Neural cell (in vitro differentiated cells): Measurements from ENCODE around the gene WDR37. TPM values are rescaled to one million over a fixed set of nuclear protein-coding genes. Genes with fewer than 3 reads are reported as not detected.

Experiments
- H2AFZ ChIP-seq: fragments of 200-600, 300-800 bp; sonication (generic), shearing (Covaris generic); 2 replicates; pipeline ENCODE4 v1.6.0; 2014; ENCODE audit warnings: low read depth, mild to moderate bottlenecking, antibody characterized with exemption, low read length, moderate library complexity
- H3F3A ChIP-seq: fragments of 200-600 bp; shearing (Covaris generic); 2 replicates; pipeline ENCODE4 v1.6.1; 2016; ENCODE audit warnings: mild to moderate bottlenecking, moderate library complexity, mixed read lengths, antibody characterized with exemption, low read length; ENCODE audit not compliant: insufficient read depth, poor library complexity, severe bottlenecking
- H3K27ac ChIP-seq: fragments of 200-600, 300-800 bp; sonication (generic), shearing (Covaris generic); 2 replicates; pipeline ENCODE4 v1.5.1; 2014; ENCODE audit warnings: mild to moderate bottlenecking, low read length, moderate library complexity
- H3K27me3 ChIP-seq: fragments of 300-800, 200-600 bp; sonication (generic), shearing (Covaris generic); 2 replicates; pipeline ENCODE4 v1.6.0; 2014; ENCODE audit warnings: mild to moderate bottlenecking, low read depth, low read length, moderate library complexity; ENCODE audit not compliant: insufficient read depth
- H3K36me3 ChIP-seq: fragments of 300-800, 200-600 bp; sonication (generic), shearing (Covaris generic); 2 replicates; pipeline ENCODE4 v1.5.1; 2014; ENCODE audit warnings: mild to moderate bottlenecking, antibody characterized with exemption, low read length, moderate library complexity; ENCODE audit not compliant: insufficient read depth
- H3K4me2 ChIP-seq: fragments of 300-800, 200-600 bp; sonication (generic), shearing (Covaris generic); 2 replicates; pipeline ENCODE4 v1.6.0; 2014; ENCODE audit warnings: mild to moderate bottlenecking, low read length
- H3K4me3 ChIP-seq: fragments of 300-800, 200-600 bp; sonication (generic), shearing (Covaris generic); 2 replicates; pipeline ENCODE4 v1.5.1; 2014; ENCODE audit warnings: mild to moderate bottlenecking, low read length, moderate library complexity
- H3K79me2 ChIP-seq: fragments of 200-600 bp; shearing (Covaris generic); replicated peaks from 2 replicates; pipeline ENCODE4 v1.6.0; 2014; ENCODE audit warnings: mild to moderate bottlenecking, low read length, moderate library complexity; ENCODE audit not compliant: insufficient read depth
- H3K9ac ChIP-seq: fragments of 300-800, 200-600 bp; sonication (generic), shearing (Covaris generic); 2 replicates; pipeline ENCODE4 v1.6.1; 2016; ENCODE audit warnings: mild to moderate bottlenecking, low read length, mixed read lengths
- H3K9me2 ChIP-seq: fragments of 200-600 bp; shearing (Covaris generic); 2 replicates; pipeline ENCODE4 v1.6.1; 2016; ENCODE audit warnings: mild to moderate bottlenecking, low read length, mixed read lengths; ENCODE audit not compliant: insufficient read depth
- H3K9me3 ChIP-seq: fragments of 200-600, 300-800 bp; sonication (generic), shearing (Covaris generic); 2 replicates; pipeline ENCODE4 v1.6.1; 2016; ENCODE audit warnings: mild to moderate bottlenecking, mixed run types, low read length, moderate library complexity, mixed read lengths
- H4K20me1 ChIP-seq: fragments of 200-600 bp; shearing (Covaris generic); 2 replicates; pipeline ENCODE4 v1.6.1; 2016; ENCODE audit warnings: mild to moderate bottlenecking, mixed run types; ENCODE audit not compliant: insufficient read depth
- CTCF ChIP-seq: fragments of 450-650 bp; IDR thresholded peaks from 2 replicates; pipeline ENCODE4 v1.5.1; 2014; ENCODE audit warnings: antibody characterized with exemption, mild to moderate bottlenecking, moderate library complexity; ENCODE audit not compliant: poor library complexity, severe bottlenecking
- EP300 ChIP-seq: fragments of 450-650 bp; conservative IDR thresholded peaks from 2 replicates; pipeline ENCODE4 v1.6.1; 2014; ENCODE audit warnings: antibody characterized with exemption, mild to moderate bottlenecking, moderate library complexity; ENCODE audit not compliant: poor library complexity, severe bottlenecking
- EZH2 ChIP-seq: fragments of 200-600, 300-800 bp; shearing (Covaris generic), sonication (generic); IDR thresholded peaks from 2 replicates; pipeline ENCODE4 v1.6.1; 2014; ENCODE audit warnings: antibody characterized with exemption, low read length, borderline replicate concordance, mild to moderate bottlenecking; ENCODE audit not compliant: insufficient read depth, poor library complexity, severe bottlenecking
- MXI1 ChIP-seq: fragments of 450-650 bp; conservative IDR thresholded peaks from 2 replicates; pipeline ENCODE4 v1.6.1; 2014; ENCODE audit warnings: antibody characterized with exemption, mild to moderate bottlenecking; ENCODE audit not compliant: poor library complexity, severe bottlenecking
- POLR2AphosphoS5 ChIP-seq: IDR thresholded peaks from 2 replicates; pipeline ENCODE4 v1.6.1; 2012
- RAD21 ChIP-seq: fragments of 450-650 bp; conservative IDR thresholded peaks from 2 replicates; pipeline ENCODE4 v1.6.1; 2014; ENCODE audit warnings: antibody characterized with exemption, mild to moderate bottlenecking, moderate library complexity
- REST ChIP-seq: IDR thresholded peaks from 2 replicates; pipeline ENCODE4 v1.6.1; 2012; ENCODE audit warnings: borderline replicate concordance
- SMC3 ChIP-seq: fragments of 450-650 bp; conservative IDR thresholded peaks from 2 replicates; pipeline ENCODE4 v1.6.1; 2014; ENCODE audit warnings: antibody characterized with exemption, mild to moderate bottlenecking, moderate library complexity; ENCODE audit not compliant: poor library complexity
- TAF1 ChIP-seq: IDR thresholded peaks from 2 replicates; pipeline ENCODE4 v1.6.1; 2012; ENCODE audit warnings: low read depth
- polyA plus RNA-seq: library from polyadenylated mRNA; depleted of rRNA; stranded (reverse); fragments of >200 nt; gene quantifications from 2 replicates; pipeline ENCODE4 v1.2.3, GENCODE V29; 2014

The WDR37 gene
- polyA plus RNA-seq, 1 donor from 2014 or later = 32.3 TPM

GRCh38 chr10:1136268-1136667 lies 80.1 kb downstream of the WDR37 start:
- Histone ChIP-seq H3F3A (no peaks in the 10 kb centered on the region), H3K4me3 (no peak overlapping the region), H4K20me1 (no peaks in the 10 kb centered on the region), H3K9ac (no peak overlapping the region), H3K27me3 (no peaks in the 10 kb centered on the region), H3K9me2 (no peaks in the 10 kb centered on the region), H2AFZ (no peak overlapping the region), H3K79me2 (no peaks in the 10 kb centered on the region), H3K9me3 (no peaks in the 10 kb centered on the region), H3K27ac (no peak overlapping the region), H3K36me3 (peaks cover 3% of the 10 kb centered on the region), H3K4me2 (no peak overlapping the region)
- TF ChIP-seq POLR2AphosphoS5 = no peak
- TF ChIP-seq TAF1 = no peak
- TF ChIP-seq CTCF = no peak
- no peak for TF ChIP-seq RAD21
- no peak for TF ChIP-seq MXI1
- TF ChIP-seq SMC3 = no peak
- TF ChIP-seq EZH2 = no peak
- no peak for TF ChIP-seq REST
- TF ChIP-seq EP300 = no peak

- H3K79me2 ChIP-seq = no peaks in the 10 kb centered on the region
- no peaks in the 10 kb centered on the region for H3K9me3 ChIP-seq
- H4K20me1 ChIP-seq = no peaks in the 10 kb centered on the region
- H3K4me2 ChIP-seq = no peak overlapping the region
- H2AFZ ChIP-seq = no peak overlapping the region
- H3F3A ChIP-seq = no peaks in the 10 kb centered on the region
- H3K4me3 ChIP-seq = no peak overlapping the region
- no peak for TF ChIP-seq REST
- no peak for TF ChIP-seq EP300
- no peak for TF ChIP-seq POLR2AphosphoS5
- no peak for TF ChIP-seq SMC3
- no peak for TF ChIP-seq TAF1
- no peak for TF ChIP-seq RAD21
- TF ChIP-seq CTCF = no peak
- no peak for TF ChIP-seq EZH2
- TF ChIP-seq MXI1 = no peak
- no peaks in the 10 kb centered on the region for H3K36me3 ChIP-seq
- H3K9ac ChIP-seq = no peak overlapping the region
- no peak overlapping the region for H3K27ac ChIP-seq
- H3K27me3 ChIP-seq = no peaks in the 10 kb centered on the region
- H3K9me2 ChIP-seq = no peaks in the 10 kb centered on the region
Measured at GRCh38 chr10:1137499-1138163, 81.4 kb downstream of the WDR37 start.
